ENCODE data around the gene LPP. TPM values are rescaled to one million over a fixed set of nuclear protein-coding genes. Genes with fewer than 3 reads are reported as not detected.

LPP gene
- polyA plus RNA-seq, 2 donors = 10.5 to 12.9 TPM

DNA sequence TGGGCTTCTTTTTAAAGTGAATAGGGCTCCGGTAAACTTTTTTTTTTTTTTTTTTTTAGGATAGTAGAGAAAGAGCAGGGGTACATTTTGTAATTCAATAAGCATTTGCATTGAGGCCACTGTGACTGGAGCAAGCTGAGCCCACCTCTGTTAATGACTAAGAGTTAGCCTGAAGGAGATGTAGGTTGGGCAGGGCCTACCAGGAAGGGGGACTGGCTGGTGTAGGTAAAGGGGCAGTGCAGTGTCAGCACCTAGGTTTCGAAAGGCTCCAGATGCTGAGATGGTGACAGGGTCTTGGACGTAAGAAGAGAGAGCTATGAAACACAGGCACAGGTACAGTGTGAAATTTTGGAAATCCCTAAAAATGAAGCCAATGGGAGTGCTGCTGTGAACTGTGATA is 30.7 kb downstream of the LPP start:
- peak overlapping the region; percentile 1 to 44 for H3K27ac ChIP-seq (ENCODE audit: low read depth in 2 of 2, low read length in 1 of 2)
- peaks cover 2 to 9% of the 10 kb centered on the region in 2 donors for H3K4me1 ChIP-seq (ENCODE audit: control insufficient read depth in 2 of 2, insufficient read depth in 2 of 2, low read length in 1 of 2)

GRCh38 chr3:188185717-188186251 is 31.8 kb downstream of the LPP start:
- no peak overlapping the region for H3K4me3 ChIP-seq (ENCODE audit: low read depth in 1 of 2, low read length in 2 of 2)
- 49% methylated on average over 7 of the region's 7 CpGs for WGBS, 2 donors
- H3K4me1 ChIP-seq (ENCODE audit: control insufficient read depth in 2 of 2, insufficient read depth in 2 of 2, low read length in 1 of 2) = peaks cover 2 to 6% of the 10 kb centered on the region in 2 donors
- H3K27me3 ChIP-seq (ENCODE audit: control insufficient read depth in 1 of 2, insufficient read depth in 2 of 2, low read length in 2 of 2) = no peaks in the 10 kb centered on the region
- H3K36me3 ChIP-seq (ENCODE audit: control insufficient read depth in 2 of 2, insufficient read depth in 2 of 2, low read length in 1 of 2) = no peaks in the 10 kb centered on the region
- H3K9me3 ChIP-seq (ENCODE audit: control insufficient read depth in 2 of 2, insufficient read depth in 1 of 2, low read depth in 1 of 2, low read length in 1 of 2) = no peaks in the 10 kb centered on the region
- H3K27ac ChIP-seq (ENCODE audit: low read depth in 2 of 2, low read length in 1 of 2) = peak overlapping the region; percentile 25 to 61

More for the DNA sequence above, 30.7 kb downstream of the LPP start:
- Histone ChIP-seq H3K27me3 (ENCODE audit: control insufficient read depth in 1 of 2, insufficient read depth in 2 of 2, low read length in 2 of 2) (no peaks in the 10 kb centered on the region), H3K9me3 (ENCODE audit: control insufficient read depth in 2 of 2, insufficient read depth in 1 of 2, low read depth in 1 of 2, low read length in 1 of 2) (no peaks in the 10 kb centered on the region), H3K4me3 (ENCODE audit: low read depth in 1 of 2, low read length in 2 of 2) (no peak overlapping the region), H3K36me3 (ENCODE audit: control insufficient read depth in 2 of 2, insufficient read depth in 2 of 2, low read length in 1 of 2) (peaks cover 0 to 4% of the 10 kb centered on the region in 2 donors)
- WGBS, 2 donors = 78 to 81% methylated on average over 3 of the region's 3 CpGs

DNA sequence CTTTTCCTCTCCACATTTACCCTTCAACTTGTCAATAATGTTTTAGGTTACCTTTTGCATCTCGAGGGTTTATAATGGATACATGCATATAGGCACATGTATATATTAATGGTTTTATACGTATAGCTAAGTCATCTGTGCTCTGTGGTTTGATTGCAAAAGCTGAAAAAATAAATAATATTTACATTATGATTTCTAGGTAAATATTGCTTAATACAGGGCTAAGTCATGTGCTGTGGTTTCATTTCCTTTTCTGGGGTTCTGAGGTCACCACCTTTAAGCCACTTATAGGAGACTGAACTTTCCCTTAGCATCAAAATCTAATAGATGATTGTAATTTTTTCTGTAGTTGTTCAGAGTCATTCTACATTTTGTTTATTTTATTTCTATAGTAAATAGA is 33.1 kb downstream of the LPP start:
- Histone ChIP-seq H3K27me3 (ENCODE audit: control insufficient read depth in 1 of 2, insufficient read depth in 2 of 2, low read length in 2 of 2) (no peaks in the 10 kb centered on the region), H3K36me3 (ENCODE audit: control insufficient read depth in 2 of 2, insufficient read depth in 2 of 2, low read length in 1 of 2) (no peaks in the 10 kb centered on the region), H3K27ac (ENCODE audit: low read depth in 2 of 2, low read length in 1 of 2) (no peak overlapping the region), H3K4me3 (ENCODE audit: low read depth in 1 of 2, low read length in 2 of 2) (no peak overlapping the region), H3K9me3 (ENCODE audit: control insufficient read depth in 2 of 2, insufficient read depth in 1 of 2, low read depth in 1 of 2, low read length in 1 of 2) (no peaks in the 10 kb centered on the region), H3K4me1 (ENCODE audit: control insufficient read depth in 2 of 2, insufficient read depth in 2 of 2, low read length in 1 of 2) (peaks cover 2 to 6% of the 10 kb centered on the region in 2 donors)
- WGBS, 2 donors = 59 to 67% methylated on average over 2 of the region's 2 CpGs

DNA sequence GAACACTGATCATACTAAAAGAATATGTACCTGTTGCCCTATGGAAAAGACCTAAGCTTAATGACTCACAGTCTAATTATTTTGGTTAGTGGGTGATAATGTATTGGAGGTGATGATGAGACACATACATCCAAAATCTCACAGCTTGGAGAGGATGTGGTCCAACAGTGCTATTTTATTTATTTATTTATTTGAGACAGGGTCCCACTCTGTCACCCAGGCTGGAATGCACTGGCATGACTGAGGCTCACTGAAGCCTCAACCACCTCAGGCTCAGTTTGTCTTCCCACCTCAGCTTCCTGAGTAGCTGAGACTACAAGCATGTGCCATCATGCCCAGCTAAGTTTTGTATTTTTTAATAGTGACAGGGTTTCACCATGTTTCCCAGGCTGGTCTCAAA is 35.0 kb downstream of the LPP start:
- Histone ChIP-seq H3K9me3 (ENCODE audit: control insufficient read depth in 2 of 2, insufficient read depth in 1 of 2, low read depth in 1 of 2, low read length in 1 of 2) (no peaks in the 10 kb centered on the region), H3K27ac (ENCODE audit: low read depth in 2 of 2, low read length in 1 of 2) (peak overlapping the region in 1 of 2 donors; percentile 20)

DNA sequence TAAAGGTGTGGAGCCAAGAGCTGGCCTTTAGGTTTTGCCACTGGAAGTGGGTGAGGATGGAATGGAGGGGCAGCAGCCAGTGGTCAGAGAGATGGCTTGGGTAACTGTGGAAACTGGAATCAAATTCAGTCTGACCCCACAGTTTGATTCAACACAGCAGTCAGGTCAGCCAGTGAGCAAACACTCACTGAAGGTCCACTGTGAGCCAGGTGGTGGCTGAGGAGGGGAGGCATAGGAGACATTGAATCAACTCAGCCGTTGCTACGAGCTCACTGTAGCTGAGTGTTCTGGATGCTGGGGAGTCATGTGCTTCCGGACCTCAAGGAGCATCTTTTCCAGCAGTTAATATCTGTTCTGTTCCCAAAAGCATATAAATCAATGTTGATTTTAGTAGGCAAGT is 37.5 kb downstream of the LPP start:
- Histone ChIP-seq H3K4me3 (ENCODE audit: low read depth in 1 of 2, low read length in 2 of 2) (no peak overlapping the region), H3K4me1 (ENCODE audit: control insufficient read depth in 2 of 2, insufficient read depth in 2 of 2, low read length in 1 of 2) (peaks cover 0 to 4% of the 10 kb centered on the region in 2 donors), H3K27me3 (ENCODE audit: control insufficient read depth in 1 of 2, insufficient read depth in 2 of 2, low read length in 2 of 2) (no peaks in the 10 kb centered on the region), H3K36me3 (ENCODE audit: control insufficient read depth in 2 of 2, insufficient read depth in 2 of 2, low read length in 1 of 2) (no peaks in the 10 kb centered on the region), H3K9me3 (ENCODE audit: control insufficient read depth in 2 of 2, insufficient read depth in 1 of 2, low read depth in 1 of 2, low read length in 1 of 2) (no peaks in the 10 kb centered on the region), H3K27ac (ENCODE audit: low read depth in 2 of 2, low read length in 1 of 2) (no peak overlapping the region)
- 84 to 92% methylated on average over 3 of the region's 3 CpGs for WGBS, 2 donors

More for the DNA sequence above, 35.0 kb downstream of the LPP start:
- no peaks in the 10 kb centered on the region for H3K27me3 ChIP-seq (ENCODE audit: control insufficient read depth in 1 of 2, insufficient read depth in 2 of 2, low read length in 2 of 2)
- no peak overlapping the region for H3K4me3 ChIP-seq (ENCODE audit: low read depth in 1 of 2, low read length in 2 of 2)
- peaks cover 2 to 6% of the 10 kb centered on the region in 2 donors for H3K4me1 ChIP-seq (ENCODE audit: control insufficient read depth in 2 of 2, insufficient read depth in 2 of 2, low read length in 1 of 2)
- H3K36me3 ChIP-seq (ENCODE audit: control insufficient read depth in 2 of 2, insufficient read depth in 2 of 2, low read length in 1 of 2) = no peaks in the 10 kb centered on the region

GRCh38 chr3:188192034-188192433 is 38.1 kb downstream of the LPP start:
- Histone ChIP-seq H3K4me1 (ENCODE audit: control insufficient read depth in 2 of 2, insufficient read depth in 2 of 2, low read length in 1 of 2) (peaks cover 0 to 4% of the 10 kb centered on the region in 2 donors), H3K4me3 (ENCODE audit: low read depth in 1 of 2, low read length in 2 of 2) (no peak overlapping the region), H3K36me3 (ENCODE audit: control insufficient read depth in 2 of 2, insufficient read depth in 2 of 2, low read length in 1 of 2) (no peaks in the 10 kb centered on the region), H3K27ac (ENCODE audit: low read depth in 2 of 2, low read length in 1 of 2) (no peak overlapping the region), H3K27me3 (ENCODE audit: control insufficient read depth in 1 of 2, insufficient read depth in 2 of 2, low read length in 2 of 2) (no peaks in the 10 kb centered on the region), H3K9me3 (ENCODE audit: control insufficient read depth in 2 of 2, insufficient read depth in 1 of 2, low read depth in 1 of 2, low read length in 1 of 2) (no peaks in the 10 kb centered on the region)
- 93 to 100% methylated on average over 2 of the region's 2 CpGs for WGBS, 2 donors

- Histone ChIP-seq H3K27me3 (ENCODE audit: control insufficient read depth in 1 of 2, insufficient read depth in 2 of 2, low read length in 2 of 2) (no peaks in the 10 kb centered on the region), H3K4me1 (ENCODE audit: control insufficient read depth in 2 of 2, insufficient read depth in 2 of 2, low read length in 1 of 2) (peaks cover 0 to 2% of the 10 kb centered on the region in 2 donors), H3K4me3 (ENCODE audit: low read depth in 1 of 2, low read length in 2 of 2) (no peak overlapping the region), H3K36me3 (ENCODE audit: control insufficient read depth in 2 of 2, insufficient read depth in 2 of 2, low read length in 1 of 2) (no peaks in the 10 kb centered on the region), H3K9me3 (ENCODE audit: control insufficient read depth in 2 of 2, insufficient read depth in 1 of 2, low read depth in 1 of 2, low read length in 1 of 2) (no peaks in the 10 kb centered on the region), H3K27ac (ENCODE audit: low read depth in 2 of 2, low read length in 1 of 2) (peak overlapping the region in 1 of 2 donors; percentile 43)
- 82 to 86% methylated on average over 2 of the region's 2 CpGs for WGBS, 2 donors
Measured at GRCh38 chr3:188194332-188194731, 40.4 kb downstream of the LPP start.

- H3K27me3 ChIP-seq (ENCODE audit: control insufficient read depth in 1 of 2, insufficient read depth in 2 of 2, low read length in 2 of 2) = no peaks in the 10 kb centered on the region
- H3K27ac ChIP-seq (ENCODE audit: low read depth in 2 of 2, low read length in 1 of 2) = no peak overlapping the region
- H3K4me3 ChIP-seq (ENCODE audit: low read depth in 1 of 2, low read length in 2 of 2) = no peak overlapping the region
- no peaks in the 10 kb centered on the region for H3K9me3 ChIP-seq (ENCODE audit: control insufficient read depth in 2 of 2, insufficient read depth in 1 of 2, low read depth in 1 of 2, low read length in 1 of 2)
- peaks cover 0 to 2% of the 10 kb centered on the region in 2 donors for H3K4me1 ChIP-seq (ENCODE audit: control insufficient read depth in 2 of 2, insufficient read depth in 2 of 2, low read length in 1 of 2)
- WGBS, 2 donors = 87 to 89% methylated on average over 6 of the region's 6 CpGs
- H3K36me3 ChIP-seq (ENCODE audit: control insufficient read depth in 2 of 2, insufficient read depth in 2 of 2, low read length in 1 of 2) = no peaks in the 10 kb centered on the region
Measured at GRCh38 chr3:188196232-188196990, 42.5 kb downstream of the LPP start.

DNA sequence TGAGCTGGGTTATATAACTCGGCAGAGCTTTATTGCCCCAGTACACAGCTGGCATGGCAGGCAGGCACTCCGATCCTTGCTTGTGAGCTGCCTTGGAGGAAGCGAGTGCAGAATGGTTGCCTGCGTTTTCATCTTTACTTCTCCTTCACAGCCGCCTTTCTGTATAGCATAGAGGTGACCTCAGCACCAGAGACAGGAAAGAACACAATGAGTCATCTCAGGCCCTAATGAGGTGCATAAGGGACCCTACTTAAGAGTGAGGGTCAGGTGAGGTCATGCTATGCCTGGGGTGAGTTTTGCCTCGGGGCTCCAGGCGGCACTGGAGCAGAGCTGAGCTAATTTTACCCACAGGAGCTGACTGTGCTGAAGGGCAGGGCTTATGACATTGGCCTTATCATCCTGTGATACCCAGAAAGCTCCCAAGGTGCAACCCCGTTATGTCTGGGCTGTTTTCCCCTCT is 43.5 kb downstream of the LPP start:
- WGBS, 2 donors = 71 to 79% methylated on average over 8 of the region's 8 CpGs
- H3K4me1 ChIP-seq (ENCODE audit: control insufficient read depth in 2 of 2, insufficient read depth in 2 of 2, low read length in 1 of 2) = peaks cover 0 to 2% of the 10 kb centered on the region in 2 donors
- no peaks in the 10 kb centered on the region for H3K27me3 ChIP-seq (ENCODE audit: control insufficient read depth in 1 of 2, insufficient read depth in 2 of 2, low read length in 2 of 2)
- no peak overlapping the region for H3K4me3 ChIP-seq (ENCODE audit: low read depth in 1 of 2, low read length in 2 of 2)
- no peaks in the 10 kb centered on the region for H3K36me3 ChIP-seq (ENCODE audit: control insufficient read depth in 2 of 2, insufficient read depth in 2 of 2, low read length in 1 of 2)
- H3K9me3 ChIP-seq (ENCODE audit: control insufficient read depth in 2 of 2, insufficient read depth in 1 of 2, low read depth in 1 of 2, low read length in 1 of 2) = no peaks in the 10 kb centered on the region
- H3K27ac ChIP-seq (ENCODE audit: low read depth in 2 of 2, low read length in 1 of 2) = no peak overlapping the region

DNA sequence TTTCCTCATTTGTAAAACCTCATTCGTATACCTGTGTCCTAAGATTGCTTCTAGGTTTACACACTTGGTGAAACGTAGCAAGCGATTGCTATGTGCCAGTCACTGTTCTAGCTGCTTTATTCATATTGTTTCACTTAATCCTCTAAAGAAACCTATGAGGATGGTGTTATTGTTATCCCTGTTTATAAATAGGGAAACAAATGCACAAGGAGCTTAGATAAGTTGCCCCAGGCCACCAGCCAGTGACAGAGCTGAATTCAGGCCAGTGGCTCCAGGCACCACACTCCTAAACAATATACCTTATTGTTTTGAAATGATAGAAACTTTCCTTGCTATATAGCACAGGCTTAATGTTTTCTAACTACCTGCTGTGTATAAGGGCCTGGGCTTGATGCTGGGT is 44.0 kb downstream of the LPP start:
- Histone ChIP-seq H3K27ac (ENCODE audit: low read depth in 2 of 2, low read length in 1 of 2) (no peak overlapping the region), H3K4me1 (ENCODE audit: control insufficient read depth in 2 of 2, insufficient read depth in 2 of 2, low read length in 1 of 2) (peaks cover 0 to 2% of the 10 kb centered on the region in 2 donors), H3K4me3 (ENCODE audit: low read depth in 1 of 2, low read length in 2 of 2) (no peak overlapping the region), H3K27me3 (ENCODE audit: control insufficient read depth in 1 of 2, insufficient read depth in 2 of 2, low read length in 2 of 2) (no peaks in the 10 kb centered on the region), H3K36me3 (ENCODE audit: control insufficient read depth in 2 of 2, insufficient read depth in 2 of 2, low read length in 1 of 2) (no peaks in the 10 kb centered on the region), H3K9me3 (ENCODE audit: control insufficient read depth in 2 of 2, insufficient read depth in 1 of 2, low read depth in 1 of 2, low read length in 1 of 2) (no peaks in the 10 kb centered on the region)
- 85 to 90% methylated on average over 3 of the region's 3 CpGs for WGBS, 2 donors
